GM21515 (cell line): ENCODE measurements around the gene ASIC2.

Experiments used
- ATAC-seq: cut with Tn5 transposase; IDR thresholded peaks from one replicate; pipeline ENCODE4 v1.9.1; 2021; ENCODE audit not compliant: unreplicated experiment

Gene ASIC2

GRCh38 chr17:33118391-33119075, 174.6 kb downstream of the ASIC2 start:
- ATAC-seq, result no peak

- ATAC-seq, result no peak
Observed at GRCh38 chr17:33116021-33116551, 177.0 kb downstream of the ASIC2 start.

GRCh38 chr17:33115366-33115765, 177.7 kb downstream of the ASIC2 start:
- ATAC-seq, result no peak

GRCh38 chr17:33113991-33114370, 179.1 kb downstream of the ASIC2 start:
- ATAC-seq, result no peak

- no peak for ATAC-seq
Observed at GRCh38 chr17:33113276-33113990, 179.7 kb downstream of the ASIC2 start.

- no peak for ATAC-seq
Observed at GRCh38 chr17:33112763-33113162, 180.3 kb downstream of the ASIC2 start.

- no peak for ATAC-seq
Observed at GRCh38 chr17:33109336-33110072, 183.6 kb downstream of the ASIC2 start.

- no peak for ATAC-seq
Observed at GRCh38 chr17:33106525-33107165, 186.4 kb downstream of the ASIC2 start.

GRCh38 chr17:33105911-33106310, 187.2 kb downstream of the ASIC2 start:
- ATAC-seq, result no peak

- no peak for ATAC-seq
Observed at GRCh38 chr17:33099906-33100305, 193.2 kb downstream of the ASIC2 start.

- ATAC-seq, result no peak
Observed at GRCh38 chr17:33099252-33099651, 193.8 kb downstream of the ASIC2 start.

- ATAC-seq, result no peak
Observed at GRCh38 chr17:33097411-33097810, 195.7 kb downstream of the ASIC2 start.

- ATAC-seq, result no peak
Observed at GRCh38 chr17:33096161-33096560, 196.9 kb downstream of the ASIC2 start.

GRCh38 chr17:33091271-33091670, 201.8 kb downstream of the ASIC2 start:
- ATAC-seq, result no peak

- ATAC-seq, result no peak
Observed at GRCh38 chr17:33090806-33091205, 202.3 kb downstream of the ASIC2 start.

GRCh38 chr17:33086878-33087277, 206.2 kb downstream of the ASIC2 start:
- ATAC-seq, result no peak

GRCh38 chr17:33086041-33086440, 207.1 kb downstream of the ASIC2 start:
- no peak for ATAC-seq

- ATAC-seq, result no peak
Observed at GRCh38 chr17:33085256-33085655, 207.8 kb downstream of the ASIC2 start.

GRCh38 chr17:33084755-33085154, 208.3 kb downstream of the ASIC2 start:
- ATAC-seq, result no peak

- no peak for ATAC-seq
Observed at GRCh38 chr17:33082529-33083173, 210.4 kb downstream of the ASIC2 start.

GRCh38 chr17:33080091-33080490, 213.0 kb downstream of the ASIC2 start:
- ATAC-seq, result no peak
